Lung (tissue), 12 donors: ENCODE results near the gene DSTN. TPM values are rescaled to one million over a fixed set of nuclear protein-coding genes. Genes with fewer than 3 reads are reported as not detected.
A peak's percentile ranks its signal among the peaks of the same experiment; 100 is the strongest.

Experiments used
- ATAC-seq: fragments of 200-7000 bp; cut with Tn5 transposase; one replicate; pipeline ENCODE4 v1.9.1; 2020; ENCODE audit warnings: moderate number of reproducible peaks; ENCODE audit not compliant: insufficient read depth, low FRiP score
- DNase-seq, 3 donors: peaks; one replicate each; pipeline ENCODE4 v3.0.0-alpha.2; 2013 to 2017
- H3K27ac ChIP-seq, 2 donors: one replicate each; pipeline ENCODE4 v1.5.1; 2013; ENCODE audit warnings: mild to moderate bottlenecking in 2 of 2, moderate library complexity in 2 of 2, control low read depth in 1 of 2, inconsistent platforms in 1 of 2, low read depth in 1 of 2, low read length in 1 of 2
- H3K27me3 ChIP-seq, 3 donors: one replicate each; pipeline ENCODE4 v1.5.1; 2013; ENCODE audit warnings: low read length in 2 of 3; ENCODE audit not compliant: control insufficient read depth in 3 of 3, insufficient read depth in 3 of 3
- H3K36me3 ChIP-seq, 4 donors: one replicate each; pipeline ENCODE4 v1.5.1; 2013; ENCODE audit warnings: low read length in 4 of 4, mild to moderate bottlenecking in 1 of 4, moderate library complexity in 1 of 4; ENCODE audit not compliant: control insufficient read depth in 4 of 4, insufficient read depth in 4 of 4
- H3K4me1 ChIP-seq, 5 donors: one replicate each; pipeline ENCODE4 v1.5.1; 2013; ENCODE audit warnings: low read length in 5 of 5, mild to moderate bottlenecking in 2 of 5, moderate library complexity in 1 of 5; ENCODE audit not compliant: control insufficient read depth in 5 of 5, insufficient read depth in 5 of 5
- H3K4me3 ChIP-seq: one replicate; pipeline ENCODE4 v1.5.1; 2013; ENCODE audit warnings: mild to moderate bottlenecking, control low read depth, moderate library complexity
- H3K9ac ChIP-seq, 2 donors: one replicate each; pipeline ENCODE4 v1.5.1; 2013; ENCODE audit warnings: low read length in 2 of 2, control low read depth in 1 of 2; ENCODE audit not compliant: insufficient read depth in 1 of 2
- H3K9me3 ChIP-seq, 4 donors: one replicate each; pipeline ENCODE4 v1.5.1; 2013; ENCODE audit warnings: low read length in 3 of 4, mild to moderate bottlenecking in 1 of 4, moderate library complexity in 1 of 4; ENCODE audit not compliant: control insufficient read depth in 4 of 4, insufficient read depth in 3 of 4
- CTCF ChIP-seq: IDR thresholded peaks from 2 replicates; pipeline ENCODE4 v1.5.1; 2012; ENCODE audit warnings: mild to moderate bottlenecking; ENCODE audit errors: control extremely low read depth, extremely low read depth
- WGBS, 2 donors: extraction: QIAGEN DNeasy Blood & Tissue Kit; methylation state at CpG; one replicate each; pipeline ENCODE4 v1.1.7; 2013; 5-methylcytosine and 5-hydroxymethylcytosine counted together
- polyA plus RNA-seq, 2 donors: library from polyadenylated mRNA; stranded (reverse); fragments of 200-250 nt; gene quantifications; one replicate each; pipeline ENCODE4 v1.2.1, GENCODE V29; 2013
- total RNA-seq, 2 donors: library from RNA; depleted of rRNA in 1 of 2; stranded (reverse); fragments of >200 nt in 1 of 2; gene quantifications; one replicate each; pipeline ENCODE4 v1.2.1, GENCODE V29; 2014 to 2021
- donor health status: control.
- donor health status: control.
- donor health status: Bipolar disorder and iron deficiency.
- donor health status: healthy.
- donor health status: DM: yes; HTN: yes; CAD: no.

Gene DSTN
- total and polyA plus RNA-seq, 4 donors, result 313 to 532 (median 380) TPM

DNA sequence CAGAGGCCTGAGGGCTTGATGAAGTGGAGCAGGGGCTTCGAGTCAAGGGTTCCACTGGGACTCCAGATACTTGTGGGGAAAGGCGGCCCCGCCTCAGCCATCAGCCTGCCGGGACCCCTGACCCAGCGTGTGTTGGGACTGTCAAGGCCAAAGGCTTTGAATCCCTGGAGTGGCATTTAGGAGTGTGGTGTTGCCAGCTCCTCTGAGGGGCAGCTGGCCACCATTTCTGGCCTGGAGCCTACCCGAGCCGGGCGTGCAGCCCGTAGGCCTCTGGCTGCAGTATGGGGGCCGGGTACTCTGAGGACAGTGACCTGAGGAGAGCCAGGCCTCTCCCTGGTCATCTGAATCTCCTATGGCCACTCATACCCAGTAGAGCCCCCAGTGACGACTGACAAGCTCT lies 72.1 kb downstream of the DSTN start:
- DNase-seq, result no peak

DNA sequence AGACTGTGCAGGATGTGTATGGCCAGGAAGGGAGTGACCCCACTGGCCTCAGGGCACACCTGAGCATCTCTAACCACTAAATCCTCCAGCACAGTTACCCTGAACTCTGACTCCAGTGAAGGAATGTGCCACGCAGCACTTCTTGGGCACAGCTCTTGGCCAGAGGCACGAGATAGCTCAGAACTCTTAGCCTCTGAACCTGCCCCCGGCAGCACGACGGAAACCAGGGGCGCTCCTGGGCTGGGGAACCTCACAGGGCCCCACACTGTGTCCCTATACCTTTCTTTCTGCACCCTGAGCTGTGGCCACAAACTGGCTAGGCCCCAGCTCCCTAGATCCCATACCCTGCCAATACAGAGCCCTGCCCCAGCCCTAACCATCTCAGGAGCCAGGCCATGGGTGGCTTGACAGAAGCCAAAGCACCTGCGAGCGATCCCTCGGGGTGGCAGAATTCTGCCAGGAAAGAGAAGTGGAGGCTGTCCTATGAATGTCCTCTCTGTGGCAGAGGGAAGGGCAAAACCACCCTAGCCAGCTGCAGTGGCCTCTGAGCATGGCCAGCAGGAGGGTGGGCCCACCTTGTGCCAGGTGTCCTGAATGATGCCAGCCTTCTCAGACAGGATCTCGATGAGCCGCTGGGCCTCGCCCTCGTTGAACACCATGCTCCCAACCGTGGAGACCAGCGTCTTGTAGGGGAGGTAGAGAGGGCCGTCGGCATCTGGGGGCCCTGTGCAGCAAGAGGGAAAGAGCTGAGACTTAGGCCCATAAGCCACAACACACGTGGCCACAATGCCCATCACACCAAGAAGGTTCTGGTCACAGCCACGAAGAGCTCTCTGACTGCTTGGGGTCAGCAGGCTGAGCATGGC lies 72.8 kb downstream of the DSTN start:
- H3K9me3 ChIP-seq, result no peaks in the 10 kb centered on the region
- no peak for TF ChIP-seq CTCF
- peaks cover 0 to 19% (median 2%) of the 10 kb centered on the region in 5 donors for H3K4me1 ChIP-seq
- no peak overlapping the region for H3K27ac ChIP-seq
- no peak overlapping the region for H3K4me3 ChIP-seq
- H3K9ac ChIP-seq, result no peak overlapping the region
- H3K36me3 ChIP-seq, result peaks cover 0 to 44% (median 24%) of the 10 kb centered on the region in 4 donors
- WGBS, 2 donors, result 84 to 88% methylated on average over 19 of the region's 19 CpGs
- no peak for ATAC-seq
- DNase-seq, result no peak
- H3K27me3 ChIP-seq, result no peaks in the 10 kb centered on the region

More for the DNA sequence above, 72.1 kb downstream of the DSTN start:
- Histone ChIP-seq H3K4me3 (no peak overlapping the region), H3K27ac (no peak overlapping the region), H3K4me1 (peaks cover 0 to 14% (median under 1%) of the 10 kb centered on the region in 5 donors), H3K9ac (no peak overlapping the region), H3K9me3 (no peaks in the 10 kb centered on the region), H3K36me3 (peaks cover 0 to 44% (median 24%) of the 10 kb centered on the region in 4 donors), H3K27me3 (no peaks in the 10 kb centered on the region)
- 84 to 93% methylated on average over 11 of the region's 11 CpGs for WGBS, 2 donors
- no peak for TF ChIP-seq CTCF
- ATAC-seq, result no peak

DNA sequence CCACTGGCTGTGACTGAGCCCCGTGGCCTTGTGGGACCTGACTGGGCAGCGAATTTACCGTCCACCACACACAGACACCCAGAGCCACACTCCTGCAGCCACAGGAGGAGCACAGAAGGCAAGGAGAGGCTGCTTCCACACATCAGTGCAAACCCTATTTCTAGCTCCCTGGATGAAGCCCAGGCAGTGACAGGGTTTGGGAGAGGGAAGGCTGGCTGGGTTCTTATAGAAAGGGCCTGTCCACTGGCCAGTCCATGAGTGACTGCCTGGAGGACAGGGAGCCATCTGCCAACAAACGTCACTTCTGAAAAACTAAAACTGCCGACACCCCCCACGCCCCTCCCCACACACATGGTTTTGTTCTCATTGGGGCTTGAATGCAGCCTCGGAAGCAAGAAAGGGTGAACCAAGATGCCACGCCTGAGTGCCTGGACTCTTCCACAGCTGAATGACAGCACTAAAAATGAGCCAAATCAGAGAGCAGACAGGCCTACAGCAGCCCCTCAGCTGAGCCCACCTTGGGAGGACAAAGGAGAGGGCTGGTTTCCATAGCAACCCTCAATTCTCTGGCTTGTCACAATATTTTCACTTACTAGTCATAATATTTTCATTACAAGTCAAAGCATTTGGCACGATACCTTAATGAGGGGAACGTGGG lies 73.8 kb downstream of the DSTN start:
- H3K4me1 ChIP-seq, result peaks cover 0 to 25% (median 2%) of the 10 kb centered on the region in 5 donors
- no peak overlapping the region for H3K27ac ChIP-seq
- TF ChIP-seq CTCF, result no peak
- no peaks in the 10 kb centered on the region for H3K27me3 ChIP-seq
- peak in 1 of 3 donors; percentile 17 for DNase-seq
- ATAC-seq, result no peak
- 76 to 88% methylated on average over 10 of the region's 10 CpGs for WGBS, 2 donors
- peaks cover 0 to 39% (median 24%) of the 10 kb centered on the region in 4 donors for H3K36me3 ChIP-seq
- no peaks in the 10 kb centered on the region for H3K9me3 ChIP-seq
- no peak overlapping the region for H3K9ac ChIP-seq
- no peak overlapping the region for H3K4me3 ChIP-seq
